GM10266 (cell line): Measurements from ENCODE around the gene CLTC.

Source experiments
- DNase-seq: peaks from one replicate; pipeline ENCODE4 v3.0.0; 2012; ENCODE audit errors: extremely low spot score
- TF ChIP-seq, protein P1 (sequence below): IDR thresholded peaks from 2 replicates; pipeline ENCODE4 v1.5.1; 2012; ENCODE audit warnings: mild to moderate bottlenecking, low read depth; ENCODE audit not compliant: control insufficient read depth, insufficient read depth; ENCODE audit errors: missing control alignments

The CLTC gene

DNA sequence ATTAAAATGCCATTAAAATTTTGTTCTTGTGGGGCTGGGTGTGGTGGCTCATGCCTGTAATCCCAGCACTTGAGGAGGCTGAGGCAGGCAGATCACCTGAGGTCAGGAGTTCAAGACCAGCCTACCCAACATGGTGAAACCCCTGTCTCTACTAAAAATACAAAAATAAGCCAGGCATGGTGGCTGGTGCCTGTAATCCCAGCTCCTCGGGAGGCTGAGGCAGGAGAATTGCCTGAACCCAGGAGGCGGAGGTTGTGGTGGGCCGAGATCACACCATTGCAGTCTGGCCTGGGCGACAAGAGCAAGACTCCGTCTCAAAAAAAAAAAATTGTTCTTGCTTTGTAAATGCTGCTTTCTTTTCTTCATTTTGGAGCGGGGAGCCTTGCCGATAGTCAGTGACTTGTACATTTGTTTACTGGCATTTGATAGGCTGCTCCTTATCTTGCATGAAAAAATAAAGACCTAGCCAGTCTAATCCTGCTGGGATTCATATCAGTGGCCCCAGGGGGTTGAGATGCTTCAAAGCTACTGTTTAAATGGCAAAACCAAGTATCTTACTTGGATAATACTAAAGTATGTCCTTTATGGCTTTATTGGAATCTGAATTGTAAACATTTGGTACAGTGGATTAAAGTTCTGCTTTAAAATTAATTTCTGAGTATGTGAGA is 3.3 kb upstream of the CLTC start:
- DNase-seq, result no peak
- TF ChIP-seq, protein P1, sequence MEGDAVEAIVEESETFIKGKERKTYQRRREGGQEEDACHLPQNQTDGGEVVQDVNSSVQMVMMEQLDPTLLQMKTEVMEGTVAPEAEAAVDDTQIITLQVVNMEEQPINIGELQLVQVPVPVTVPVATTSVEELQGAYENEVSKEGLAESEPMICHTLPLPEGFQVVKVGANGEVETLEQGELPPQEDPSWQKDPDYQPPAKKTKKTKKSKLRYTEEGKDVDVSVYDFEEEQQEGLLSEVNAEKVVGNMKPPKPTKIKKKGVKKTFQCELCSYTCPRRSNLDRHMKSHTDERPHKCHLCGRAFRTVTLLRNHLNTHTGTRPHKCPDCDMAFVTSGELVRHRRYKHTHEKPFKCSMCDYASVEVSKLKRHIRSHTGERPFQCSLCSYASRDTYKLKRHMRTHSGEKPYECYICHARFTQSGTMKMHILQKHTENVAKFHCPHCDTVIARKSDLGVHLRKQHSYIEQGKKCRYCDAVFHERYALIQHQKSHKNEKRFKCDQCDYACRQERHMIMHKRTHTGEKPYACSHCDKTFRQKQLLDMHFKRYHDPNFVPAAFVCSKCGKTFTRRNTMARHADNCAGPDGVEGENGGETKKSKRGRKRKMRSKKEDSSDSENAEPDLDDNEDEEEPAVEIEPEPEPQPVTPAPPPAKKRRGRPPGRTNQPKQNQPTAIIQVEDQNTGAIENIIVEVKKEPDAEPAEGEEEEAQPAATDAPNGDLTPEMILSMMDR, result no peak

DNA sequence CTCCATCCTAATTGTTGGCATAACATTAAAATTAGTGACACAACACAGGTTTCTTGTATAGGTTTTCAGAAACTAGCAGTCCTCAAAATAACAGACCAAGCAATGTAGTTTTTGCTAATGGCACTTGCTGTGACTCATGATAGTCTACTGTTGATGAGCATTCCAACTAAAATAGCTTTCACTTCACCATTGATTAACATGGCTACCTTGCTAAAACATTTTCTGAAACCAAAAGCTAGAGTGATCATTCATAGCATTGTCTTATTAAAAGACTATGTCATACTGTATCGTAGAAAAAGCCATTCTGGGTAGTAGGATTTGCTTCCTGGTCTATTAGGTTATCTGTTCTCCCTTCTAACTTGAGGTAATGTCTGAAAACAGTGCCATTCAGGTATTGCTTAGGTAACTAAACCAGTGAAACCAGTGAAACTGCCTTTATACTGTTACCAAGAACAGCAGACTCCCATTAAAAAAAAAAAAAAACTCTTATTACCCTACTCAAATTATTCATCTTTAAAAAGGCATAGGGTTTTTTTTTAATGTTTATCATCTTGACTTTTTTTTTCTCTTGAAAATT is 2.5 kb upstream of the CLTC start:
- TF ChIP-seq, protein P1, result no peak
- no peak for DNase-seq

DNA sequence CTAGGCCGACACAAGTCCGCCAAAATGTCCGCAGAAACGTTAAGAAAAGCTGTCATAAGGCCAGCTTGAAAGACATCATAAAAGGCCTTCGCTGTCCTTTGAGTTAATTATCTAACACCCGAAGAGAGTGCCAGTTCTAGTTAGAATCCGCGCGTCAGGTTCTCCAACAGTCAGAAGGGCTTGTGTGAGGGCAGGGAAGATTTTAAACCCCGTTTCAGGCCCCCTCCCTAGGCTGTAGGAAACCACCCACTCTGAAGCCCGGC is 729 bp upstream of the CLTC start:
- TF ChIP-seq, protein P1, result no peak
- no peak for DNase-seq

DNA sequence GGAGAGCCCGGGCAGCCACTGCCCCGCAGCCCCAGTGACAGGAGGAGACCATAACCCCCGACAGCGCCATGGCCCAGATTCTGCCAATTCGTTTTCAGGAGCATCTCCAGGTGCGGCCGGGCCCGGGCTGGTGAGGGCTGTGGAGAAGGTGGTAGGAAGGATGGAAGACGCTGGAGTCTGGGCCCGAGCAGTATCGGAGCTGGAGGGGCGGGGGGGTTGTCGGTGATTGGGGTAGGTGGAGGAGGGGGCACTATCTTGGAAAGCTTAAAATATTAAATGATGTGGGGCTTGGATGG is 317 bp downstream of the CLTC start:
- DNase-seq, result no peak
- TF ChIP-seq, protein P1, result no peak

DNA sequence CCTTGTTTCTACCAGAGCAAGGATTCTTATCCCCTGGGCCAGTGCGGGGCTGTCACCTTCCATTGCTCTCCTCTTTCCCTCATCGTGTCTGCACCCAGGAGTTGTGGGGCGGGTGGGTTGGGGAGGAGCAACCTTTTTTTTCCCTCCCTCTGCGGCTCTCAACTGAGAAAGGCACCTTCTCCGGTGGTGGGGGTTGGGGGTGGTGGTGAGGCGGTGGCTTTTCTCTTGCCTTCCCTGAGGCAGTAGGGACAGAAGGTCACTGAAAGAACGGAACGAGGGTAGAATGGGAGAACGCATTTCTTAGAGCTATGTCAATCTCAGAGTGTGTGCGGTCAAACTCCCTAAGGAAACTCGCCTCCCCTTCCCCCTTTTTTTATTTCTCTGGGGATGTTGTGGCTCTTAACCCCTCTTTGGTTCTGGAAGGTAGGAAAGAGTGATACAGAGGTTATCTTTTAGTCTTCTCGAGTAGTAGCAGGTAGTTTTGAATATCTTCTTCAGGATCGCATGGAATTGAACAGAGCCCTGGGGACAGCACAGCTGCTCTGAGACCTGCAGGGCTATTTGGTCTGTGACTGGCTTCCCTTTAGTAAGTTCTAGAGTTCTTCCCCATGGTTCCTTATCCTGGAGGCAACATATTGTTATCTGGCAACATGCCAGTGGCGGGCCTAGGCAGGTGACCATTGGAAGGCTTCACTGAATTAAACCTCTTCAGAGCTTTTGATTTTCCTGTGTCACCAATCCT is 994 bp downstream of the CLTC start:
- peak; percentile 51 for DNase-seq
- TF ChIP-seq, protein P1, result no peak

DNA sequence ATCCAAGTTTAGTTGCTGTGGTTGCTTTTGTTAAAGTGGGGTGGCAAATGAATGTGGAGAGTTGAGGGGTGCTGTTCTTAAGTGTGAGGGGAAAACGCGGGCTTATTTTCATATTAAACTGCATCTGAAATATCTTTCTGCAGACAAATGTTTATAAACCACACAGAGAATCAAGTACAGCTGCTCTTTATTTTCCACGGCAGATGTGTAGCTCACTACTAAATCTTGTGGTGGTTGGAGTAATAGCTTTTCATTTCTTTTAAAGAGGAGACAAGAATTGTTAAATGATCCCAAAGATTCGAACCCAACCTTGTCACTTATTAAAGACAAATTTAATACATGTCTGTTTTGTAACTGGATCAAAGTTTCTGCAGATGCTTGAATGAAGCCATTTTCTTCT is 2.1 kb downstream of the CLTC start:
- no peak for DNase-seq
- TF ChIP-seq, protein P1, result no peak

DNA sequence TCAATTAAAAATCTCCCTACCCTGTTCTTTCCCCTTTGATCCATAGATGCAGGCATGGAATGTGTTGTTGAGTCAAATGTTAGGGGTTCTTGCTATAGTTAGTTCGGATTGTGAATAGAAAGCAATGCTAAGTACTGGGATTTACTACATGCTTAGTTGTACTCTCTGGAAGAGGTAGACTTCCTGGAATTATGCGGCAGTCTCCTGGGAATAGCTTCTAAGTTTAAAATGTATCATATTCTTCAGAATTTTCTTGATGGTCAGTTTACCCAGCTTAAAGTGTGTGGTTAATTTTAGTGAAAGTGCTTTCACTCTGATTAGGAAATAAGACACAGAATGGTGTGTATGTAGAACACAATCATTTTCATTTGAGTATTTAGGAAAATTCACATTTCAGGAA is 3.5 kb downstream of the CLTC start:
- TF ChIP-seq, protein P1, result no peak
- DNase-seq, result no peak
